HG03354 (cell line): ENCODE measurements around the gene ZSCAN10.
A peak's percentile ranks its signal among the peaks of the same experiment; 100 is the strongest.
"Not testable (repeated sequence)": the region's sequence is repeated elsewhere in the genome, so short reads cannot be mapped to it uniquely, and the experiment has no call there.

ENCODE experiments used
- ATAC-seq: cut with Tn5 transposase; IDR thresholded peaks from one replicate; pipeline ENCODE4 v1.9.1; 2021; ENCODE audit warnings: mild to moderate bottlenecking; ENCODE audit not compliant: unreplicated experiment, poor library complexity, severe bottlenecking

Gene ZSCAN10

DNA sequence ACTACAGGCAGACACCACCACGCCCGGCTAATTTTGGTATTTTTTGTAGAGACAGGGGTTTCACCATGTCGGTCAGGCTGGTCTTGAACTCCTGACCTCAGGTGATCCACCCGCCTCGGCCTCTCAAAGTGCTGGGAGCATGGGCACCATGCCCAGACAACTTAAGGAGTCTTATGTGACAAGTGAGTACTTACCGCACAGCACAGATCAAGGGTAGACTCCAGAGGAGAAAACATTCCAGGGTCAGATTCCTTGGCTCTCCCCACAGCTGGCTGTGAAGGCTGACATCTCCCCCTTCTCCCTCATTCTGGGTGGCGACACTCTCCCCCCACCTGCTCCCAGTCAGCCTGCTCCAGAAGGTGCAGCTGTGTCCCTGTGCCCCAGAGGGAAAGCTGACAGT is 10.6 kb downstream of the ZSCAN10 start:
- no peak for ATAC-seq

DNA sequence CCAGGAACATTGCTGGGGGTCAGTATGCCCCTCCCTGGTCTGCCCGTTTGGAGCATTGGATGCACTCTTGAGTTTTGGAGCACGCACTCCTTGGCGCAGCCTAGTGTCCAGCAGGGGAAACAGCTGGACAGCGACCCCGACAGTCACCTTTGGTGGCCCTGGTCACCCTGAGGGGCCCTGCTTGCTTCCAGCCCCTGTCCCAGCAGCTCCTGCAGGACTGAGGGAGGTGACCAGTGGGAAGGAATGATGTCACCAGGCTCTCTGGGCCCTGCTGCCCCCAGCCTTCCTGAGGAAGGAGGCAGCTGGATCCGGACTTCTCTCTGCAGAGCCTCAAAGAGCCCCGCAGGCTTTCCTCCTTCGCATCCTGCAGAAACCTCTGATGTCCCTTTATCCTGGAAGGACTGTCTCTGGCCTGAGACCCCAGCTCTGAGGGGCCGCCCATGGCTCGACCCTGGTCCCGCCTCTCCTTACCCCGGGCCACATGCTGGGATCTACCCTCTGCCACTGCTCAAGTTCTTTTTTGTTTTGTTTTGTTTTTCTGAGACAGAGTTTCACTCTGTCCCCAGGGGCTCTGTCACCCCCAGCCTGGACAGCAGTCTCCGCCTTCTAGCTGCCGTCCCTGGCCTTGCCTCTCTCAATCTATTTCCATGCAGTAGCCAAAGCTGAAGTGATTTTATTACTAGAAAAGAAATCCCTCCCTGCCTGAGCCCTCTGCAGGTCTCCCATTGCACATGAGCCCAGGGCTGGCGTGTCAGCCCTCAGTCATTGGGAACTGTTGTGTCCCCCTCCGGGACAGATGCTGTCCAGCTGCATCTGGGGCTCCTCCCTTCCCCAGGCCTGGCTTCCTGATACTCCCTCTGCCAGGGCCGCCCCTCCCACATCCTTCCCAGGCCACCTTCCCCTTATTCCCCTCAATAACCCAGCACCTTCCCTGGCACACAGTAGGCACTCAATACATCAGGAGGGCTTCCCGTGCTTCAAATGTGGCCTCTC is 11.6 kb downstream of the ZSCAN10 start:
- ATAC-seq, result no peak

DNA sequence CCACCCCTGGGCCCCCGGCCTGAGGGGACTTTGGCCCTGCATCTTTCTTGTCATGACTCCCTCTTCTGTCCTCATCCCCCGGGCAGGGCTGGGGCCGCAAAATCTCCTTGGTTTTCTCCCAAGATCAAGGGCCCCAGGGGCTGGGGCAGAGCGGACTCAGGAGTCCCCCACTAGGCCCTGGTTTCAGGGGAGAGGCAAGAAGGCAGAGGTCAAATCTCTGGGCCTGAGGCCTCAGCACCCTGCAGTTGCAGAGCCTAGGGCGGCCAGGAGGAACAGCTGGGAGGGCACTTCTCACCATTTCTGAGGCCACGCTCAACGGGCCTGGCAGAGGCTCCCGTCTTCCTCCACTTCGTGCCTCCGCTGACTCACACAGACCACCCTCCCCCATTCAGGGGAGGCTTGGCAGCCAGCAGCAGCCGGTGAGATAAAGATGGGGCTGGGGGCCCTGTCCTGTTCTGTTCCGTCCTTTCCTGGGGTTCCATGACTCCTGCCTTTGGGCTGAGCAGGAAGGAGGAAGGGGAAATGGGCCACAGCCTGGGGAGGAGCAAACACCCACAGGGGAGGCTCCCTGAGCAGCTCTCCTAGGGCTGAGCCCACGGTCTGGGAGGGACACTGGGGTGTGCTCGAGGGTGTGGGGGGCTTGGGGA is 12.4 kb downstream of the ZSCAN10 start:
- ATAC-seq, result no peak

DNA sequence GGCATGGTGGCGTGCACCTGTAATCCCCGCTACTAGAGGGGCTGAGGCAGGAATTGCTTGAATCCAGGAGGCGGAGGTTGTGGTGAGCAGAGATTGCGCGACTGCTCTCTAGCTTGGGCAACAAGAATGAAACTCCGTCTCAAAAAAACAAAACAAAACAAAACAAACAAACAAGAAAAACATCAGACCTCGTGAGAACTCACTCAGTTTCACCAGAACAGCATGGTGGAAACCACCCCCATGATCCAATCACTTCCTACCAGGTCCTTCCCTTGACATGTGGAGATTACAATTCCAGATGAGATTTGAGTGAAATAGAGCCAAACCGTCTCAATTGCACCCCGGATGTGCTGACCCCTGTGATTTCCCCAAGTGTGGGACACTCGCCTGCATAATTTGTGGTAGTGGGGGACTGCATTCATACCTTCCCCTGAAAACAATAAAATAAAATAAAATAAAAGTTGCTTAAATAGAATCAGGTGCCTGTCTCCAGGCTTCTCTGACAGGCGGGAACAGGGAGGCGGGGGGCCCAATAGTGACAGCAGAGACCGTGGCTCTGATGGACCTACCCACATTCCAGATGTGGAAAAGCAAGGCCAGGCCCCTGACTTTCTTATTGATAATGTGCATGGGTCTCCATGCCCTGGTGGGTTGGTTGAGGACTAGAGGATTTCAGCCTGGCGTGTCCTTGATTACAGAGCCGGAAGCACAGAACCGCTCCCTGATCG is 13.1 kb downstream of the ZSCAN10 start:
- ATAC-seq, result no peak

DNA sequence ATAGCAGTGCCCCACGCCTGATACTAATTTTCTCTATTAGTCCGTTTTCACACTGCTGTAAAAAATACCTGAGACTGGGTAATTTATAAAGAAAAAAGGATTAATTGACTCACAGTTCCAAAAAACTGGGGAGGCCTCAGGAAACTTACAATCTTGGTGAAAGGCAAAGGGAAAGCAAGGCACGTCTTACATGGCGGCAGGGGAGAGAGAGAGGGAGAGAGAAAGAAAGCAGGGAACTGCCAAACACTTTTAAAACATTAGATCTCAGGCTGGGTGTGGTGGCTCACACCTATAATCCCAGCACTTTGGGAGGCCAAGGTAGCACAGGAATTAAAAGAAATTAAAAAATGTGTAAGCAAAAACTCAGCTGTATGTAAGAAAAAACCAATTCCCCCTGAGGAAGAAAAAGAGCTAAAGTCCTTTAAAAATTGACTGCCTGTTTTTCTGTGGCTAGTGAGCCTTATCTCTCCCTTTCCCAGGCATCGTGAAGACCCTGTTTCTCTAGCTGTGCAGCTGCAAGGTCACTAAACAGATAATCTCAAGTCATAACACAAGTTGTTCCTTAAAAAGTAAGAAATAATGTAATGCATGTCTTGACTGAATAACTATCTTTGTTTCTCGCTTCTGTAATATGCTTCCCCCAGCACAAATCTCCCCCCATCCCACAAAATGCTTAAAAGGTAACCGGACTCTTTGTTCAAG is 14.0 kb downstream of the ZSCAN10 start:
- ATAC-seq, result no peak

DNA sequence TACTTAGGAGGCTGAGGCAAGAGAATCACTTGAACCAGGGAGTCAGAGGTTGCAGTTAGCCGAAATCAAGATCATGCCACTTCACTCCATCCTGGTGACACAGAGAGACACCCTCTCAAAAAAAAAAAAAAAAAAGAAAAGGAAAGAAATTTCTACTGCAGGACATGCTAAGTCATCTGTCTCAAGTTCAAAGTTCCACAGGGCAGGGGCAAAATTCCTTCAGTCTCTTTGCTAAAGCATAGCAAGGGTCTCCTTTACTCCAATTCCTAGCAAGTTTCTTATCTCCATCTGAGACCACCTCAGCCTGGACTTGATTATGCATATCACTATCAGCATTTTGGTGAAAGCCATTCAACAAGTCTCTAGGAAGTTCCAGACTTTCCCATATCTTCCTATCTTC is 14.6 kb downstream of the ZSCAN10 start:
- ATAC-seq, result no peak

DNA sequence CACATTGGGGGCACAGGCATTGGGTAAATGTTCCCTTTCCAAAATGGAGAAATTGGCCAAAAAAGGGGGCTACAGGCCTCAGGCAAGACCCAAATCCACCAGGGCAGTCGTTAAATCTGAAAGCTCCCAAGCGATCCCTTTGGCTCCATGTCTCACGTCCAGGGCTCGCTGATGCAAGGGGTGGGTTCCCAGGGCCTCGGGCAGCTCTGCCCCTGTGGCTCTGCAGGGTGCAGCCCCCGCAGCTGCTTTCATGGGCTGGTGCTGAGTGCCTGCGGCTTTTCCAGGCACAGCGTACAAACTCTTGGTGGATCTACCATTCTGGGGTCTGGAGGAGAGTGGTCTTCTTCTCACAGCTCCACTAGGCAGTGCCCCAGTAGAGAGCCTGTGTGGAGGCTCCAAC is 15.7 kb downstream of the ZSCAN10 start:
- ATAC-seq, result not testable (repeated sequence)

DNA sequence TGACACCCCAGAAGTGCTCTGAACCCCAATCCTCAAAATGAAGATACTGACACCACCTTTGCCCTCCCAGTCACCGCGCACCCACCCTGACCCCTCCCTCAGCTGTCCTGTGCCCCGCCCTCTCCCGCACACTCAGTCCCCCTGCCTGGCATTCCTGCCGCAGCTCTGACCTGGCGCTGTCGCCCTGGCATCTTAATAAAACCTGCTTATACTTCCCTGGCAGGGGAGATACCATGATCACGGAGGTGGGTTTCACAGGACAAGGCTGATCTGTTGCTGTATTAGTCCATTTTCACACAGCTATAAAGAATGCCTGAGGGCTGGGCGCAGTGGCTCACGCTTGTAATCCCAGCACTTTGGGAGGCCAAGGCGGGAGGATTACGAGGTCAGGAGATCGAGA is 17.1 kb downstream of the ZSCAN10 start:
- not testable (repeated sequence) for ATAC-seq

DNA sequence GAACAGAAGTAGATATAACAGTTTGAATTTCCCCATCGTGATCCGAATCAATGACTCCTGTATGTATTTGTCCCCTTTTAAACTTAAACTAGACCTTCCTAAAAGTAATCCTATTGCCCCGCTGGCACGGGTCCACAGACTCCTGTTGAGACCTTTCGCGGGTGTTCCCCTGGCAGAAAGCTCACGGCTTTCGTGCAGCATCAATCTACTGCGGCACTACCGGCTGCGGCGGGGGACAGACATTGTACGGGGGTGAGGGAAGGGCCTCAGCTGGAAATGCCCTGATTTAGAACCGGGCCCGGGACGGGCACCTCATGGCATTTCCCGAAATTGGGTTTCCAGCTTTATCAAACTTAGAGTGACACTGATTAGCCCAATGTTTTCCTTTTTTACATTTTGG is 19.1 kb downstream of the ZSCAN10 start:
- ATAC-seq, result no peak

DNA sequence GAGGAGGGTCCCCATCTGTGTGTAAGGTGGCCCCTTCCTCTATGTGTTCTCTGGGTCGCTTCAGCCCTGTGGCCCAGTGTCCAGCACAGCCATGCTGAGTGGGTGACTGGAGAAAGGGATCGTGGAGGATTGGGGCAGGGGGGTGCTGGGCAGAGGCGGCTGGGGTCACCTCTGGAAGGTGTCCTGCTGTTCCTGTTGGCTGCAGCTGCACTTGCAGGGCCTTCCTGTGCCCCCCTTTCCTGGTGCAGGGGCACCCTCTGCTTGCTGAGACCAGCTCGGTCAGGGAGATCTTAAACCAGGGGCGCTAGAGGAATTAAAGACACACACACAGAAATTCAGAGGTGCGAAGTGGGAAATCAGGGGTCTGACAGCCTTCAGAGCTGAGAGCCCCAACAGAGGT is 22.5 kb downstream of the ZSCAN10 start:
- ATAC-seq, result no peak

DNA sequence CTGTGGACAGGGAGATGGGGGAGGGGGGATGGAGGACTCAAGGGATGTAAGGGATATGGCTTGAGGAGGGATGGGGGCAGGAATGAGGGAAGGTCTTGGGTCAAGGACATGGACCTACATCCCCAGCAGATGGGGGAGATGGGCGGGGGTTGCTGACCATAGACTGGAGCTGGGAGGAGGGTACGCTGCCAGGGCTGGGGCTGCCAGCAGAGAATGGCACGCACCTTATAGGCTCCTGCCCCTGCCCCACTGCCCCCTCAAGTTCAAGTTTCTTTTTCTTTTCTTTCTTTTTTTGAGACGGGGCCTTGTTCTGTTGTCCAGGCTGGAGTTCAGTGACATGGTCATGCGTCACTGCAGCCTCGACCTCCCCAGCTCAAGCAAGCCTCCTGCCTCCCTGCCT is 23.1 kb downstream of the ZSCAN10 start:
- not testable (repeated sequence) for ATAC-seq

DNA sequence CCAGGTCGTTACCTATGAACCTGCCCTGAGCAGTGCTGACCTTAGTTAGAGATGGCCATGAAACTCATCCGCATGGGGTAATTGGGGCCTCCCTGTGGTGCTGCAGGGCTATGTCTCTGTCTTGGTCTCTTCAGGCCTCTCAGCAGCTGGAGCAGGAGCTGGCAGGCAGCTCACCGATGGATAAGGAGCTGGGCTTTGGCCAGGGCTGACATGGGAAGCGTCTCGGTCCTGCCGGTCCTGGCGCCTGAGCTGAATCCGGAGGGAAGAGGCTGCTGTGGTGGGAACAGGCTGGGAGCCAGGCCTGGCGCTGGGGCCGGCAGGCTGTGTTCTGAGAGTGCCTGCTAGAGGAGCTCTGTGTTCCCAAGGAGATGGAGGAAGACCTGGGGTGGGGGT is 23.6 kb downstream of the ZSCAN10 start:
- ATAC-seq, result no peak

DNA sequence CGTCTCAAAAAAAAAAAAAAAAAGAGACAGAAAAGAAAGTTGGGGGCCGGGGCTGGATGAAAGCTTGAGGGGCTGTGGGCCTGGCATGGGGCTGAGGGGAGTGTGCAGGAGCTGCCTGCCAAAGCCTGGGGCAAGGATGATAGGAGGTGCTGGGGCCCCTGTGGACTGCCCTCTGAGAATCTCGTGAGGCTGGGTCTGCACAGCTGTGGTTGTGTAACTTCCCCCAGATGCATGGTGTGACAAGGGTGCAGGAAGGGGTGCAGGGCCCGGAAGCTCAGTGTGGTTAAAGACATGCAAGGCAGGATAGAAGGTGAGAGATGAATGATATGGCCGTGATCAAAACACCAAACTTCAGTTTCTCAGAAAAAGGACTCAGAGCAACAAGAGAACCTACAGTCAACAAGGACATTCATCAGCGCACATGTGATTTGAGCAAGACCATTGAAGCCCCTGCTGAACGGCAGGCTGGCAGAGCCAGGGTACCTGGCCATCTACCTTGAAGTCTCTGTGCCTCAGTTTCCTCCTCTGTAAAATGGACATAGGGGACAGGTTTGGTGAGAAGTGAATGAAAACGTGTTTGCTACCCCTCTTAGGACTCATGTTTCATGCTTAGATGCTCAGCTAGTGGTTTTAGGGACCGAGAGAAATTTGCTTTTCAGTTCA is 24.1 kb downstream of the ZSCAN10 start:
- ATAC-seq, result peak; percentile 80

DNA sequence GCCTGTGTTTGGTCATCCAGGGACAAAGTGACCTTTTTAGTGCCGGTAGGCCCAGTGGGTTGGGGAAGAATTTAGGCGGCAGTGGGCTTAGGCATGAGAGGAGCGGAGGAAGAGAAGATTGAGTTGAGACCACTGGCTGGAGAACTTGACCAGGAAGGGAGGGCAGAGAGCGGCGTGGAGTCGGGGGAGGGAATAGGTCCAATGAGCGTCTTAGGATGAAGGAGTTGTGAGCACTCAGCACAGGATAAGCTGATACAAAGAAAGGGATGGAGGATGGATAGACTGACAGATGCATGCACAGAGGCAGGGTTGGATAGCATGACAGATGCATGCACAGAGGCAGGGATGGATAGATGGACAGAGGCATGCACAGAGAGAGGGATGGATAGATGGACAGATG is 25.6 kb downstream of the ZSCAN10 start:
- no peak for ATAC-seq

DNA sequence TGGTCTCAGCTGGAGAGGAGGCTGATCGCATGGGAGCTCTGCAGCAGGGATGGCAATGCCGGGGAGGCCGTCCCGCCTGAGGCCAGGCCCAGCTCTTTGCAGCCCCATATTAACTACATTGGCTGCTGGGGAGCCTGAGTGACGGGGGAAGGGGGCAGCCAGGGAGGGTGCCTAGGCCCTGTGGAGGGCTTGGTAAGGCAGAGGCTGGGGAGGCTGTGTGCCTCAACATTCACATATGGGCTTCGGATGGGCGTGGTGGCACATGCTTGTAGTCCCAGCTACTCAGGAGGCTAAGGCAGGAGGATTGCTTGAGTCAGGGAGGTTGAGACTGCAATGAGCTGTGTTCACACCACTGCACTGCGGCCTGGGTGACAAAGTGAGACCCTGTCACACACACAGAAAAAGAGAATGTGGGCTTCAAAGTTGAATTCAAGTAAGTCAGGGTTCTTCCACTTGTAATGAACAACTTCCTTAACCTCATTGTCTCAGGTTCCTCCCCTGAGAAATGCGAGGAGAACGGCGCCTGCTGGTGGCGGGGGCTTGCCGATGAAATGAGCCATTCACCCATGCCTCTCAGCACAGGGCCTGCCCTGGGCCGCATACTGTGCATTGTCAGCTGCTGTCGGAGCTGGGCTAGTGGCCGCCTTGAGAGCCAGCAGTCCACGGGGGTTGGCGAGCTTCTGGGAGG is 26.4 kb downstream of the ZSCAN10 start:
- not testable (repeated sequence) for ATAC-seq

DNA sequence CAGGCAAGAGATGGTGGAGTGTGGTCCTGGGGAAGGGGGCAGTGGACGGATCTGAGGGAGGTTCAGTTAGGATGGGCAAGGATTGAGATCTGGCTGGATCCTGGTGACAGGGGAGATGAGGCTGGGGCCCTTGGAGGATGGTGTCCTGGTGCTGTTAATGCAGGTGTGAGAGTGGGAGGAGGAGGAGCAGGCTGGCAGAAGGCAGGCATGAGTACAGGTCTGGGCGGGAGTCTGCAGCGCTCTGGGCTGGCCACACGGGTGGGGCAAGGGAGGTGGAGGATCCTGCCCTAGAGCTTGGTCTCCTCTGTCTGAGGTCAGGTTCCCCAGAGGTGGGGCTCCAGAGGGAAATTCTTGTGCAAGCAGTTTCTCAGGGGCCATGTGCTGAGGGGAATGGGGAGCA is 26.9 kb downstream of the ZSCAN10 start:
- not testable (repeated sequence) for ATAC-seq

DNA sequence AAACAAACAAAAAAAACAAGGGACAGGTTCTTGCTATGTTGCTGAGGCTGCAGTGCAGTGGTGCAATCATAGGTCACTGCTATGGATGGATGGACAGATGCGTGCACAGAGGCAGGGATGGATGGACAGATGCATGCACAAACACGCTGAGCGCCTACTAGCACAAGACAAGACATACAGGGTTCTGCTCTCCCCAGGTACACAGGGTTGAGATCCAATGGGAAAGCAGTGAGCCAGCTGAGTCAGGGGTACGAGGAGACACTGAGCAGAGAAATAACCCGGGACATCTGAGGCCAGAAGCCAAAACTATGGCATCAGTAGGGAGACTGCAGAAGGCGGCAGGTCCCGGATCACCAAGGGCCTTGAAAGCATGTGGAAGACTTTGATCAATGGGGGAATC is 27.4 kb downstream of the ZSCAN10 start:
- ATAC-seq, result no peak

DNA sequence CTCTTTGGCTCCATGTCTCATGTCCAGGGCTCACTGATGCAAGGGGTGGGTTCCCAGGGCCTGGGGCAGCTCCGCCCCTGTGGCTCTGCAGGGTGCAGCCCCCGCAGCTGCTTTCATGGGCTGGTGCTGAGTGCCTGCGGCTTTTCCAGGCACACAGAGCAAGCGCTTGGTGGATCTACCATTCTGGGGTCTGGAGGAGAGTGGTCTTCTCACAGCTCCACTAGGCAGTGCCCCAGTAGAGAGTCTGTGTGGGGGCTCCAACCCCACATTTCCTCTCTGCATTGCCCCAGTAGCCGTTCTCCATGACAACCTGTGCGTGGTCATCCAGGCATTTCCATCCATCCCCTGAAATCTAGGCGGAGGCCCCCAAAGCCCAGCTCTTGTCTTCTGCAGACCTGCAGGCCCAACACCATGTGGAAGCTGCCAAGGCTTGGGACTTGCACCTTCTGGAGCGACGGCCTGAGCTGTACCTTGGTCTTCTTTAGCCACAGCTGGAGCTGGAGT is 28.4 kb downstream of the ZSCAN10 start:
- ATAC-seq, result no peak

DNA sequence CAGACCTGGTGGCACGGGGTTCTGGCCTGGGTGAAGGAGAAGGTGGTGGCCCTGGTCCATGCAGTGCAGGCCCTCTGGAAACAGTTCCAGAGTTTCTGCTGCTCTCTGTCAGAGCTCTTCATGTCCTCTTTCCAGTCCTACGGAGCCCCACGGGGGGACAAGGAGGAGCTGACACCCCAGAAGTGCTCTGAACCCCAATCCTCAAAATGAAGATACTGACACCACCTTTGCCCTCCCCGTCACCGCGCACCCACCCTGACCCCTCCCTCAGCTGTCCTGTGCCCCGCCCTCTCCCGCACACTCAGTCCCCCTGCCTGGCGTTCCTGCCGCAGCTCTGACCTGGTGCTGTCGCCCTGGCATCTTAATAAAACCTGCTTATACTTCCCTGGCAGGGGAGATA is 29.9 kb downstream of the ZSCAN10 start:
- ATAC-seq, result not testable (repeated sequence)
